K562 (cell line): Measurements from ENCODE around the gene SUPT5H. TPM values are rescaled to one million over a fixed set of nuclear protein-coding genes. Genes with fewer than 3 reads are reported as not detected.
A peak's percentile ranks its signal among the peaks of the same experiment; 100 is the strongest.

Experiments used
- ATAC-seq: fragments of 200-7000 bp; cut with Tn5 transposase; 3 replicates; pipeline ENCODE4 v1.9.1; 2020; ENCODE audit warnings: moderate library complexity
- BruUV-seq: library from RNA; stranded (reverse); fragments of 400-500 nt; replicated peaks from 2 replicates; lab custom pipeline; 2021; lab: Mats Ljungman, UMichigan
- CTCF ChIA-PET: fragments of 300-600 bp; formaldehyde crosslinking; extraction: SDS; loops from one replicate; lab custom pipeline; 2021; ENCODE audit warnings: low intra/inter-chr PET ratio; lab: Yijun Ruan, JAX
- POLR2A ChIA-PET: fragments of 300-600, 350-650 bp; sonication (Branson Sonifier 250); formaldehyde crosslinking; extraction: SDS; loops from one replicate; lab custom pipeline; 2021; ENCODE audit warnings: antibody characterized with exemption, inconsistent platforms; lab: Yijun Ruan, JAX
- DNase-seq, 4 experiments: peaks; one replicate each; pipeline versions ENCODE4 v3.0.0 to v3.0.0-alpha.2; 2011 to 2018; ENCODE audit warnings: low spot score in 3 of 4, mixed read lengths in 3 of 4; ENCODE audit errors: extremely low read depth in 1 of 4
- FAIRE-seq: peaks from 2 replicates; lab custom pipeline; 2011; peaks lifted over from hg19 to GRCh38; lab: Jason Lieb, UNC
- H2AFZ ChIP-seq: 2 replicates; pipeline ENCODE4 v1.6.0; 2011; ENCODE audit warnings: low read depth, low read length, control low read depth, inconsistent platforms
- H3K27ac ChIP-seq: fragments of 200-600 bp; 3 replicates; pipeline ENCODE4 v1.8.0; 2011; ENCODE audit warnings: low read depth, mild to moderate bottlenecking, control low read depth, inconsistent platforms, low read length, moderate library complexity, mixed read lengths; ENCODE audit errors: extremely low read depth
- H3K27me3 ChIP-seq, 2 experiments: fragments of 300-600 bp in 1 of 2; 2 replicates in 1 of 2; 3 replicates in 1 of 2; pipeline versions ENCODE4 v1.6.0 to v1.8.0; 2011; ENCODE audit warnings: inconsistent platforms in 2 of 2, low read length in 2 of 2, mild to moderate bottlenecking in 1 of 2, mixed read lengths in 1 of 2, moderate library complexity in 1 of 2; ENCODE audit not compliant: control insufficient read depth in 2 of 2, insufficient read depth in 2 of 2
- H3K36me3 ChIP-seq: fragments of 300-600 bp; 3 replicates; pipeline ENCODE4 v1.8.0; 2011; ENCODE audit warnings: mild to moderate bottlenecking, low read length, inconsistent platforms; ENCODE audit not compliant: control insufficient read depth, insufficient read depth
- H3K4me1 ChIP-seq, 2 experiments: fragments of 200-600 bp in 1 of 2; replicated peaks in 1 of 2; 2 replicates in 1 of 2; 3 replicates in 1 of 2; pipeline versions ENCODE4 v1.5.1 to v1.8.0; 2011; ENCODE audit warnings: inconsistent platforms in 2 of 2, low read length in 2 of 2, mild to moderate bottlenecking in 1 of 2, mixed read lengths in 1 of 2, moderate library complexity in 1 of 2; ENCODE audit not compliant: control insufficient read depth in 2 of 2, insufficient read depth in 2 of 2
- H3K4me2 ChIP-seq: 2 replicates; pipeline ENCODE4 v1.6.1; 2011; ENCODE audit warnings: low read length, control low read depth, inconsistent platforms, mixed read lengths; ENCODE audit not compliant: insufficient read depth
- H3K4me3 ChIP-seq: fragments of 200-600 bp; sonication (generic), shearing (Covaris generic); 2 replicates; pipeline ENCODE4 v1.5.1; 2016; ENCODE audit warnings: control low read depth, inconsistent platforms
- H3K79me2 ChIP-seq: fragments of 200-600 bp; 3 replicates; pipeline ENCODE4 v1.8.0; 2011; ENCODE audit warnings: low read length, inconsistent platforms; ENCODE audit not compliant: control insufficient read depth, insufficient read depth
- H3K9ac ChIP-seq, 2 experiments: 2 replicates each; pipeline versions ENCODE4 v1.6.0 to v1.6.1; 2011; ENCODE audit warnings: low read depth in 2 of 2, low read length in 2 of 2, control low read depth in 1 of 2, inconsistent platforms in 1 of 2, mild to moderate bottlenecking in 1 of 2, mixed read lengths in 1 of 2; ENCODE audit not compliant: insufficient read depth in 1 of 2
- H3K9me1 ChIP-seq: one replicate; pipeline ENCODE4 v1.6.0; 2011; ENCODE audit warnings: inconsistent platforms, mild to moderate bottlenecking, low read length, moderate library complexity; ENCODE audit not compliant: control insufficient read depth, insufficient read depth
- H3K9me3 ChIP-seq: replicated peaks from 2 replicates; pipeline ENCODE4 v1.5.1; 2011; ENCODE audit warnings: low read depth, low read length, inconsistent platforms; ENCODE audit not compliant: control insufficient read depth, insufficient read depth
- H4K20me1 ChIP-seq: replicated peaks from 2 replicates; pipeline ENCODE4 v1.6.1; 2011; ENCODE audit warnings: low read length, inconsistent platforms, mixed read lengths; ENCODE audit not compliant: control insufficient read depth, insufficient read depth
- CEBPB ChIP-seq: fragments of 450-650 bp; IDR thresholded peaks from 2 replicates; pipeline ENCODE4 v1.6.1; 2016; ENCODE audit warnings: missing genetic modification characterization, missing compliant biosample characterization
- CEBPG ChIP-seq, 3 experiments: fragments of 200-800 bp in 1 of 3; sonication (Bioruptor generic) in 1 of 3; sonication (generic) in 1 of 3; formaldehyde crosslinking in 1 of 3; IDR thresholded peaks in 2 of 3; conservative IDR thresholded peaks in 1 of 3; 2 replicates each; pipeline versions ENCODE4 v1.6.1 to v1.8.0; 2016 to 2022; ENCODE audit warnings: missing compliant biosample characterization in 2 of 3, missing genetic modification characterization in 2 of 3, mild to moderate bottlenecking in 1 of 3, missing genetic modification reagents in 1 of 3
- KDM1A ChIP-seq, 2 experiments: fragments of 450-650 bp; IDR thresholded peaks; 2 replicates each; pipeline ENCODE4 v1.6.1; 2016; ENCODE audit warnings: mild to moderate bottlenecking in 2 of 2
- RCOR1 ChIP-seq, 2 experiments: IDR thresholded peaks; 2 replicates each; pipeline ENCODE4 v1.6.1; 2012; ENCODE audit warnings: low read depth in 2 of 2, low read length in 2 of 2, borderline replicate concordance in 1 of 2, improper control_type of control experiment in 1 of 2
- TEAD4 ChIP-seq, 2 experiments: sonication (generic) in 1 of 2; formaldehyde crosslinking in 1 of 2; IDR thresholded peaks; 2 replicates each; pipeline versions ENCODE4 v1.6.1 to v1.8.0; 2012 to 2022; ENCODE audit warnings: borderline replicate concordance in 1 of 2, inconsistent platforms in 1 of 2, low read length in 1 of 2, mild to moderate bottlenecking in 1 of 2, missing genetic modification reagents in 1 of 2
- ZNF384 ChIP-seq: IDR thresholded peaks from 2 replicates; pipeline ENCODE4 v1.6.1; 2012; ENCODE audit warnings: low read depth, low read length, improper control_type of control experiment
- WGBS: fragments of 100-300 bp; shearing (Covaris generic); methylation state at CpG from one replicate; pipeline ENCODE4 v1.1.6; 2016; ENCODE audit warnings: low coverage, mixed read lengths; ENCODE audit not compliant: insufficient coverage; ENCODE audit errors: missing lambda C conversion rate; 5-methylcytosine and 5-hydroxymethylcytosine counted together
- in situ Hi-C: fragments of 300-500 bp; cut with MboI; formaldehyde crosslinking; loops from 4 replicates; pipeline ENCODE4 v1.15.0; 2018; ENCODE audit warnings: inconsistent platforms, mixed read lengths
- intact Hi-C: fragments of 100-400 bp; cut with micrococcal nuclease; formaldehyde crosslinking; loops from 2 replicates; pipeline ENCODE4 v1.14.2; 2022
- polyA plus RNA-seq, 8 experiments: library from polyadenylated mRNA; depleted of rRNA in 4 of 8; stranded (reverse) in 5 of 8; unstranded in 3 of 8; fragments of >200 nt; fragmentation: Nextera tagmentation in 2 of 8; fragmentation: Illumina TruSeq in 1 of 8; extraction: Ambion mirVana in 2 of 8; extraction: Trizol in 1 of 8; gene quantifications; 2 replicates each; pipeline versions ENCODE4 v1.2.1 to v1.2.3, GENCODE V29; 2011 to 2014; ENCODE audit warnings: inconsistent platforms in 1 of 8, missing spikeins in 1 of 8
- total RNA-seq, 7 experiments: library from RNA; depleted of rRNA in 6 of 7; stranded (reverse); fragments of >200 nt in 6 of 7; fragmentation: Illumina TruSeq in 2 of 7; extraction: Trizol in 2 of 7; gene quantifications; 2 replicates each; pipeline versions ENCODE4 v1.2.1 to v1.2.3, GENCODE V29; 2011 to 2021; ENCODE audit warnings: low replicate concordance in 1 of 7
- TF ChIP-seq, protein P1 (sequence below), 2 experiments: fragments of 450-650 bp in 1 of 2; sonication (generic) in 1 of 2; formaldehyde crosslinking in 1 of 2; IDR thresholded peaks in 1 of 2; conservative IDR thresholded peaks in 1 of 2; 2 replicates each; pipeline versions ENCODE4 v1.6.1 to v1.8.1; 2016 to 2023; ENCODE audit warnings: mild to moderate bottlenecking in 2 of 2, moderate library complexity in 2 of 2, inconsistent platforms in 1 of 2, missing genetic modification reagents in 1 of 2
- TF ChIP-seq, protein P2 (sequence below): IDR thresholded peaks from 2 replicates; pipeline ENCODE4 v1.6.1; 2016; ENCODE audit warnings: missing genetic modification characterization, missing compliant biosample characterization
- TF ChIP-seq, protein P3 (sequence below): fragments of 450-650 bp; formaldehyde crosslinking; IDR thresholded peaks from 2 replicates; pipeline ENCODE4 v1.4.0; 2020; ENCODE audit warnings: mild to moderate bottlenecking, mixed read lengths

Gene SUPT5H
- total and polyA plus RNA-seq, 9 of the 15 experiments (the other 6 are each of a cell fraction or from before 2014, with no cell fraction given) = 13.3 to 85.9 (median 35.9) TPM

DNA sequence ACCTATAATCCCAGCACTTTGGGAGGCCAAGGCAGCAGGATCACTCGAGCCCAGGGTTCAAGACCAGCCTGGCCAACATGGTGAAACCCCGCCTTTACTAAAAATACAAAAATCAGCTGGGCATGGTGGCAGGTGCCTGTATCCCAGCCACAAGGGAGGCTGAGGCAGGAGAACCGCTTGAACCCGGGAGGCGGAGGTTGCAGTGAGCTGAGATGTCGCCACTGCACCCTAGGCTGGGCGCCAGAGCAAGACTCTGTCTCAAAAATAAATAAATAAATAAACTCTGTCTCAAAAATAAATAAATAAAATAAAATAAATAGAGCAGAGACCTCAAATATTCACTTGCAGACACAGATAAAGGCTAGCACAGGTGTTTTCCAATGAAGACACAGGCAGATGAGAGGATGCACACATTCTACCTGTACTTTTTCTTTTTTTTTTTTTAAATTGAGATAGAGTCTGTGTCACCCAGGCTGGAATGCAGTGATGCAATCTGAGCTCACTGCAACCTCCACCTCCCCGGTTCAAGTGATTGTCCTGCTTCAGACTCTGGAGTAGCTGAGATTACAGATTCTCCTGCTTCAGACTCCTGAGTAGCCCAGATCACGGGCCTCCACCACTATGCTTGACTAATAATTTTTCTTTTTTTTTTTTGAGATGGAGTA, 7.0 kb upstream of the SUPT5H start:
- H3K9me1 ChIP-seq = no peaks in the 10 kb centered on the region
- no peak for DNase-seq
- TF ChIP-seq RCOR1 (IDR thresholded peaks at IDR 0.05; ENCODE audit: borderline replicate concordance in 1 of 2, low read depth in 2 of 2, low read length in 2 of 2) (peak in 1 of 2 experiments; percentile 58; a peak in 1 of 4 replicates), CEBPB (tag) (peak; percentile 52; the same call in 1 of the 2 replicates), ZNF384 (peak; percentile 47; the same call in 1 of the 2 replicates), KDM1A (IDR thresholded peaks at IDR 0.05) (peak; percentile 74 to 77), CEBPG (CRISPR knock-in tag; IDR thresholded peaks at IDR 0.05) (peak; percentile 73), CEBPG (tag; conservative IDR thresholded peaks at IDR 0.05 in 1 of 2, IDR thresholded peaks at IDR 0.05 in 1 of 2) (peak; percentile 11 to 82; a peak in 2 of 4 replicates), TEAD4 (IDR thresholded peaks at IDR 0.05; ENCODE audit: low read length) (peak; percentile 51; the same call in 1 of the 2 replicates), TEAD4 (CRISPR knock-in tag; IDR thresholded peaks at IDR 0.05; ENCODE audit: borderline replicate concordance) (no peak)
- TF ChIP-seq, protein P1, sequence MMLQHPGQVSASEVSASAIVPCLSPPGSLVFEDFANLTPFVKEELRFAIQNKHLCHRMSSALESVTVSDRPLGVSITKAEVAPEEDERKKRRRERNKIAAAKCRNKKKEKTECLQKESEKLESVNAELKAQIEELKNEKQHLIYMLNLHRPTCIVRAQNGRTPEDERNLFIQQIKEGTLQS (IDR thresholded peaks at IDR 0.05) = peak; percentile 84
- TF ChIP-seq, protein P1 (CRISPR knock-in tag; conservative IDR thresholded peaks at IDR 0.05) = no peak
- TF ChIP-seq, protein P2, sequence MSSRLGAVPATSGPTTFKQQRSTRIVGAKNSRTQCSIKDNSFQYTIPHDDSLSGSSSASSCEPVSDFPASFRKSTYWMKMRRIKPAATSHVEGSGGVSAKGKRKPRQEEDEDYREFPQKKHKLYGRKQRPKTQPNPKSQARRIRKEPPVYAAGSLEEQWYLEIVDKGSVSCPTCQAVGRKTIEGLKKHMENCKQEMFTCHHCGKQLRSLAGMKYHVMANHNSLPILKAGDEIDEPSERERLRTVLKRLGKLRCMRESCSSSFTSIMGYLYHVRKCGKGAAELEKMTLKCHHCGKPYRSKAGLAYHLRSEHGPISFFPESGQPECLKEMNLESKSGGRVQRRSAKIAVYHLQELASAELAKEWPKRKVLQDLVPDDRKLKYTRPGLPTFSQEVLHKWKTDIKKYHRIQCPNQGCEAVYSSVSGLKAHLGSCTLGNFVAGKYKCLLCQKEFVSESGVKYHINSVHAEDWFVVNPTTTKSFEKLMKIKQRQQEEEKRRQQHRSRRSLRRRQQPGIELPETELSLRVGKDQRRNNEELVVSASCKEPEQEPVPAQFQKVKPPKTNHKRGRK = no peak
- TF ChIP-seq, protein P3, sequence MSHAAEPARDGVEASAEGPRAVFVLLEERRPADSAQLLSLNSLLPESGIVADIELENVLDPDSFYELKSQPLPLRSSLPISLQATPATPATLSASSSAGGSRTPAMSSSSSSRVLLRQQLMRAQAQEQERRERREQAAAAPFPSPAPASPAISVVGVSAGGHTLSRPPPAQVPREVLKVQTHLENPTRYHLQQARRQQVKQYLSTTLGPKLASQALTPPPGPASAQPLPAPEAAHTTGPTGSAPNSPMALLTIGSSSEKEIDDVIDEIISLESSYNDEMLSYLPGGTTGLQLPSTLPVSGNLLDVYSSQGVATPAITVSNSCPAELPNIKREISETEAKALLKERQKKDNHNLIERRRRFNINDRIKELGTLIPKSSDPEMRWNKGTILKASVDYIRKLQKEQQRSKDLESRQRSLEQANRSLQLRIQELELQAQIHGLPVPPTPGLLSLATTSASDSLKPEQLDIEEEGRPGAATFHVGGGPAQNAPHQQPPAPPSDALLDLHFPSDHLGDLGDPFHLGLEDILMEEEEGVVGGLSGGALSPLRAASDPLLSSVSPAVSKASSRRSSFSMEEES (CRISPR knock-in tag) = no peak
- TF ChIP-seq, all 486 proteins: peak for 7
- H3K27ac ChIP-seq = no peak overlapping the region
- WGBS = 55% methylated on average over 9 of the region's 9 CpGs
- no peak overlapping the region for H3K4me2 ChIP-seq
- POLR2A ChIA-PET = interaction anchor here (0.6 kb wide), 1 partner anchor 281 kb away, joined by 3 read pairs; no protein-coding TSS in a partner anchor
- peaks cover 25% of the 10 kb centered on the region for H3K79me2 ChIP-seq
- no peak overlapping the region for H3K9ac ChIP-seq
- in situ Hi-C loops (no loop called here), intact Hi-C loops (no loop called here)
- no peaks in the 10 kb centered on the region for H3K27me3 ChIP-seq
- H3K36me3 ChIP-seq = peaks cover 22% of the 10 kb centered on the region
- CTCF ChIA-PET = no interaction called here
- no TSS peak for BruUV-seq
- H3K4me3 ChIP-seq = no peak overlapping the region
- H3K9me3 ChIP-seq = no peaks in the 10 kb centered on the region
- H2AFZ ChIP-seq = no peak overlapping the region
- ATAC-seq (no peak), FAIRE-seq (no peak)
- H4K20me1 ChIP-seq = peaks cover 14% of the 10 kb centered on the region
- H3K4me1 ChIP-seq = peaks cover 13 to 14% of the 10 kb centered on the region in 2 experiments; a peak in 4 of 5 replicates
